Bone marrow (tissue), 2 donors: ENCODE measurements around the gene SCNN1A.
A peak's percentile ranks its signal among the peaks of the same experiment; 100 is the strongest.

Experiments used
- DNase-seq, 2 donors: peaks; one replicate each; lab custom pipeline; 2025; lab: John Stamatoyannopoulos, UW

SCNN1A gene

DNA sequence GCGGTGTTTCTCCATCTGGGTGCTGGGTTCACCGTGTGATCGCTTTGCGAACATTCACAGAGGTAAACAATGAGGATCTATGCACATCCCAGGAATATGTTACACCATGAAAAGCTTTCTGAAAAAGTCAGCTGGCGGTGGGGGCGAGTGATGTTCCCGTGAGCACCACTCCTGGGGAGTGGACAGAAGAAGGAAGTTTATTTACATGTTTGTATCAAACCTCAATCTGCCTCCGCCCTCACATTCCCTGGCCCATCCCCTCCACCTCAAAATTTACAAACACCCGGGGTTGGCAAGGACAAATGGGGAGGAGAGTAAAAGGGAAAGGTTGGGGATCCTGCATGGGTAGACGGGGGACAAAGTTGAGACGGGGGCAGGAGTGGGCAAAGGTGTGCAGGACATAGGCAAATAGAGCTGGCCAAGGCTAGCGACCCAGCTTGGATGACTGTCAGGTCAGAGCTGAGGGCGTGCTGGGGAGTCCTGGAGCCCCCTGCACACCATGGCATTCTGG is 40.4 kb downstream of the SCNN1A start:
- no peak for DNase-seq

DNA sequence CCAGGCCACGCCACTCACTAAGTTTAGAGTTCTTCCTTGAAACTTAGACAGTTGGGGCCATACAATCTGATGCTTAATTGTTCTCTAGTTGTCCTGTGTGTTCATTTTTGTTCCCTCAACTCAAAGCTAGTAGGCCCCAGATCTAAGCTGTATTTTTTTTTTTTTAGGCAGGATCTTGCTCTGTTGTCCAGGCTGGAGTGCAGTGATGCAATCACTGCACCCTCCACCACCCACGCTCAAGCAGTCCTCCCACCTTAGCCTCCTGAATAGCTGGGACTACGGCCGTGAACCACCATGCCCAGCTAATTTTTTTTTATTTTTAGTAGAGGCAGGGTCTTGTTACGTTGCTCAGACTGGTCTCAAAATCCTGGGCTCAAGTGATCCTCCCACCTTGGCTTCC is 41.0 kb downstream of the SCNN1A start:
- DNase-seq: no peak

DNA sequence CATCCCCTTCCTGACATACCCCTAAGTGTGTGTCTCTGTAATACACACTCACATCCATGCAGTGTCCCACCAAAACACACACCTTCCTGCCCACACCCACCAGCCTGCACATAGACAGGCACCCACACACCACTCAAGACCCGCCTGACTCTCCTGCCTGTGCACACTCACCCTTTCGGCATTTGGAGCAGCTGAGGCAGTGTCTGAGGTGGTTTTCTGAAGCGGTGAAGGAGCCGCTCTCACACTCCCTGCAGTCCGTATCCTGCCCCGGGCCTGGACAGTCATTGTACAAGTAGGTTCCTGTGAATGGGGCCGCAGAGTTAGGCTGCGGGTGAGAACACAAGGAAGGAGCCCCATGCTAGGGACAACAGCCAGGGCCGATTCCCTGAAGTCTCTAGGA is 41.8 kb downstream of the SCNN1A start:
- DNase-seq: no peak

DNA sequence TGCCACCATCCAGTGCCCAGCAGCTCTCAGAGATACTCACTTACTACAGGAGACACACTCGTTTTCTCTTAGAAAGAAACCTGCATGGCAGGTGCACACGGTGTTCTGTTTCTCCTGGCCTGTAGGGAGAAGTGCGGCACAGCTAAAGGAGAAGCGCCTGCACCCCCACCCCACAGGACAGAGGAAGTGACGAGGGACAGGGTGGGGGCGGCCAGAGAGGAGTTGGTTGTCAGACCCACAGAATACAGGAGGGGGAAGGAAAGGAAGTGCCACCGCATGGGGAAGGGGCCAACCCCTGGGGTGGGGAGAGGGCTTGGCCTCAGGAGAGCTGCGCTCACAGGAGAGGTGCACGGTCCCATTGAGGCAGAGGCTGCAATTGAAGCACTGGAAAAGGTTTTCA is 42.3 kb downstream of the SCNN1A start:
- DNase-seq: no peak

DNA sequence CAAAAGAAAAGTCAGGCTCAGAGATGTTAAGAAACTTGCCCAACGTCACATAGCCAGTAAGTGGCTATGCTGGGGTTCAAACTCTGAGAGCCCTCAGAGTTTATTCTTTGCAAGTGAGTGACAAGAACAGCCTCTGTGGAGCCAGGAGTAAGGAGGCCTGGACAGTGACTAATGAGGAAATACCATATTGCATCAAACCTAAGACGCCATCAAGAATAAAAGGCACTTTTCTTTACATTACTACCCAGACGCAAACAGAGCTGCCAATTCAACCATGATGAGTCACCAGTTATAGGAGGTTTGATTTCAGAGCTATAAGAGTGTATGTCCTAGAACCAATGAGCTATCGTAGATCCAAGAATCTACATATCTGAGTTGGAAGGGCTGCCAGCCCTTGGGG is 42.9 kb downstream of the SCNN1A start:
- DNase-seq: no peak

DNA sequence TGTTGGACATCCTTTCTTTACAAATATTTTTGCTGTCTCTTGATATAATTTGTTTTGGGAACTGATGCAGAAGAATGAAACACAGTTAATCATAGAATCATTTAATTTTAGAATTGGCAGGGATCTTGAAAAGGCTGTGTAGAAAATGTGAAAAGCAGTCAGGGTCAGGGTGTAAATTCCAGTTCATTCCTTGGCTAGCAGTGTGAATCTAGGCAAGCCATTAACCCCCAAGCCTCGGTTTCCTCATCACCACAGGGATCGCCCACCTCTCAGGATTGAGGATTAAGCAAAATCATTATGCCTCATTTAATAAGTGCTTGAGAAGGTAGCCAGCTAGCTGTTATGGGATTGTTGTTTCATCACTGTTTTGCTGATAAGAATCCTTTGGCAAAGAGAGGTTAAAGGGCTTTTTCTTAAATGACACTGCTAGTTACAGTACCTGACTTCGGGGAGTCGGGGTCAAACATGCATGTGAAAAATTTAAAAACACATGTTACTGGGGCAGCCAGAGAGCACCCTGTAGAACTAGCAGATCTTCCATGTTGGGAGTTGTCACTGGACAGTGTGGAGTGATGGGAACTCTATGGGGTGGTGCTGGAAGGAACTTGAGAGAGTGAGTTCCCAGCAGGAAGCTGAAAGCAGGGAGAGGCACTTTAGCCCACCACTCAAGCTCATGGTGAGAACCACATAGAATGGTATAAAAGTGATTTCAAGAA is 44.2 kb downstream of the SCNN1A start:
- DNase-seq: no peak

DNA sequence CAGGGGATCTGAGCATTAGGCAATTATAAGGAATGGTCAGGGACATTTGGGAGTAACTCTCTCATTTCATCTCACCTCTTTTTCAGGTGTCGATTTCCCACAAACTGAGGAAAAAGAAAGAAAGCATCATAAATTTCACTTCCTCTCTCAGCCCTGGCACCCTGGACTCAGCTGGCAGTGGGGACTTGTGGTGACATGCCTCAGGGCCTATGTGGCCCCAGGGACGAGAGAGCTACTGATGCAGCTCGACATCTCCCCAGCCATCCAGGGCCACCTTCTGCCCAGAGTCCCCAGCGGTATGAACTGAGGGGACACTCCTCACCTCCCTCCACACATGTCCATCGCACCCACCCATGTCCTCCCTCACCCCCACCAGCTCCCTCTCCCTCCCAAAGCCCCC is 45.2 kb downstream of the SCNN1A start:
- DNase-seq: no peak

DNA sequence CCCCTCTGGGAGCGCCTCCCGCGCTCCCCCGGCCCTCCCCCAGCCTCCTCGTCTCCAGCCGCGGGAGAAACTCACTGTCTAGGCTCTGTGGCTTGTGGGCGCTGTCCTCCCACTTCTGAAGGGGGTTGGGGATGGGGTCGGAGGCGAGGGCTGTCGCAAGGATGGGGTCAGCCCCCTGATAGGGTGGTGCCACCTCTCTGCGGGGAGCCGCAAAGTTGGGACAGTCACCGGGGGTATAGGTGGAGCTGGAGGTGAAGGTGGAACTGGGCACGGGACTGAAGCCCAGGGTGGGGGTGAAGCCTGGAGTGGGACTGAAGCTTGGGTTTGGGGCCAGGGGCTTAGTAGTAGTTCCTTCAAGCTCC is 45.7 kb downstream of the SCNN1A start:
- DNase-seq: no peak

DNA sequence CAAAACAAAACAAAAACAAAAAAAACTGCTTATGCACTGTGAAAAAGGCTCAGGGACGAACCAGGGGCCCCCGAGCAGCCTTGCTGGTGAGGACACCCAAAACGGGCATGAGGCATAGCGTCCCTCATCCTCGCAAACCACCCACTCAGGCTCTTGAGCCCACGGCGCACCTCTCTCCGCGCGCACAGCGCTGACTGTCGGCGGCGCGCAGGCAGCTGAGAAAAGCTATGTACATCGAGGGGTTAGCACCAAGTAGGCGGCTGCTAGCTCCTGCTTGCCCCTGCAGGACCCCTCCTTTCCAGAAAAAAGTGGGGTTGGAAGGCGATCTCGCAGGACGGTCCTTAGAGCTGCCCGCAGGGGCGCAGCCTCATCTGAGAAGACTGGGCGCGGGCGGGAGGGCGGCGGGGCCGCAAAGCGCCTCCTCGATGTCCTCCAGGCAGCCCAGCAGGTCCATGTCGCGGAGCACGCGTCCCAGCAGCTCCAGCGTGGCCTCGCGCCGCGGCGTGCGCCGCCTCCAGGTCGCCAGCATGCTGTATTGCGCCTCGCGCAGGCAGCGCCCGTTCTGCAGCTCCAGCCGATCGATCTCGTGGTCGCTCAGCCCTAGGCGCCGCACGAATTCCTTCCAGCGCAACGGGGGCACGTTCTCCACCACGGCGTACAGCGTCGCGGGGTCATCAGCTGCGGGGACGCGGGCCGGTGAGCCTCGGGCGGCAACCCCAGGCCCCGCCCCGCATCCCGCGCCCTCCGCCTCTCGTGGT is 46.2 kb downstream of the SCNN1A start:
- no peak for DNase-seq

DNA sequence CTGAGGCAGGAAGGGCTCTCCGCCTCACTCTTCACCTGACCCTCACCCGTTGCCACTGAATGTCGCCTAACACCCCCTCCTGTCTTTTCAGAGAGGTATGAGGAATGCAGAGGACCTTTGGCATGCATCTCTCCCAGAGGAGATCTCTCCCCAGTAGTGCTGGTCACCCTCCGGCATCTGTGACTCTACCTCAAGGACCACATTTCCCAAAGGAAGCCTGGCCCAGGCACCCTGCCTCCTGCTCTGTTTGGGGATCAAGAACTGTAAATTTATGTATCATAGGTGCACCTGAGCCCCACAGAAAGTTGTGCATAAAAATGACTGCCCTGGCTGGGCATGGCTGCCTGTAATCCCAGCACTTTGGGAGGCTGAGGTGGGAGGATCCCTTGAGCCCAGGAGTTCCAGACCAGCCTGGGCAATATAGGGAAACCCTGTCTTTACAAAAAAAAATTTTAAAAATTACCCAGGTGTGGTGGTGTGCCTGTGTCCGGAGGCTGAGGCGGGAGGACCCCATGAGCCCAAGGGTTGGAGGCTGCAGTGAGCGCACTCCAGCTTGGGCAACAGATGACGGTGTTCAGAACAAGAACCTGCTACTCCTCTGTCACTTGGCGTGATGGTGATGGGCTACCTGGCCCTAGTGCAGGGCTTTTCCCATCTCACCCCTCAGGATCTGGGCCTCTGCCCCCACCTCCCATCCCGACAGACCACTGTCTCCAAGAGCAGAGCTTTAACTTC is 47.2 kb downstream of the SCNN1A start:
- DNase-seq: no peak

DNA sequence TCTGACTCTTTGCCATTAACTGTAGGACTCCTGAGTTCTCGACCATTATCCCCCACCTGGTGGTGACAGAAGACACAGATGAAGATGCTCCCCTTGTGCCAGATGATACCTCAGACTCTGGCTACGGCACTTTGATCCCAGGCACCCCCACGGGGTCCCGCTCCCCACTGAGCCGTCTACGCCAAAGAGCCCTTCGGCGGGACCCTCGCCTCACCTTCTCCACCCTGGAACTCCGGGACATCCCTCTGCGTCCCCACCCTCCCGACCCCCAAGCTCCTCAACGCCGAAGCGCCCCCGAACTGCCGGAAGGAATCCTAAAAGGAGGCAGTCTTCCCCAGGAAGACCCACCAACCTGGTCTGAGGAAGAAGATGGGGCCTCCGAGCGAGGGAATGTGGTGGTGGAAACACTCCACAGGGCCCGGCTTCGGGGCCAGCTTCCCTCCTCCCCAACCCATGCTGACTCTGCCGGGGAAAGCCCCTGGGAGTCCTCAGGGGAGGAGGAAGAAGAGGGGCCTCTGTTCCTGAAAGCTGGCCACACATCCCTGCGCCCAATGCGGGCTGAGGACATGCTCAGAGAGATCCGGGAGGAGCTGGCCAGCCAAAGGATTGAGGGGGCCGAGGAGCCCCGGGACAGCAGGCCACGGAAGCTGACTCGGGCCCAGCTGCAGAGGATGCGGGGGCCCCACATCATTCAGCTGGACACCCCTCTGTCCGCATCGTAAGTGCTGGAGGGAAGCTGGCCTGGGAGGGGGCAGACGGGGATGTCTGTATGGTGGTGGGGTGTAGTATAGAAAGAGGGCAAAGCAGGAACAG is 47.9 kb downstream of the SCNN1A start:
- DNase-seq: no peak

DNA sequence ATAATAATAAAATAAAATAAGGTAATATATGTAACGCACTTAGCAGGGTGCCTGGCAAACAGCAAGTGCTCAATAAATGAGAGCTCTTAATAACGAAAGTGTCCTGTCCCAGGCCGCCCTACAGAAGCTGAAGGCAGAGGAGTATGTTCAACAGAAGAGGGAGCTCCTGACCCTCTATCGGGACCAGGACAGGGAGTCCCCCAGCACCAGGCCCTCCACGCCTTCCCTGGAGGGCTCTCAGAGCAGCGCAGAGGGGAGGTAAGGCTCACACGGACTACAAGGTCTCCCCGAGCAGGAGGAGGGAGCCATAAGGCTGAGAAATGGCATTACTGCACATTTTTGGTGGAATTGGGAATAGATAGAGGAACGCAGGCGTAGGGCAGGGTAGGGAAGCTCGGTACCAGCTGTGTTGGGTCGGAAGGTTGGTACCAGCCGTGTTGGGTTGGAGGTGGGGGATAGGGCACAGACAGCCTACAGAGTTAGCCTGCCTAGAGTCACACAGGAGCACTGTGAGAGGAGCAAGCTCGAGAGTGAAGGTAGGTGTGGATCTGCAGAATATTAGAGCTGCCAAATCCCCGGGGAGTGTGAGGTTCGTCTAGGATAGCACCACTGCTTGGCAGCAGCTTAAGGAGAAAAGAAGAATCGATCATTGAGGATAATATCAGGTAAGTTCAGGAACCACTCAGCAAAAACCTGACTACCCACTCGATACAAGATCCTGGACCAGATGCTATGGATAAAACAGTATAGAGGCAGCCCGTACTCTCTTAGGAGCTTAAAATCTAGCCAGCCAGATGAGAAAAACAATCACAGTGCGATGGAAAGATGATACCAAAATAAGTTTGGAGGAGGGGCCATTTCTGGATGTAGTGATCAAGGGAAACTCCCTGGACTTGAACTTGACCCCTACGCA is 48.8 kb downstream of the SCNN1A start:
- DNase-seq: no peak

DNA sequence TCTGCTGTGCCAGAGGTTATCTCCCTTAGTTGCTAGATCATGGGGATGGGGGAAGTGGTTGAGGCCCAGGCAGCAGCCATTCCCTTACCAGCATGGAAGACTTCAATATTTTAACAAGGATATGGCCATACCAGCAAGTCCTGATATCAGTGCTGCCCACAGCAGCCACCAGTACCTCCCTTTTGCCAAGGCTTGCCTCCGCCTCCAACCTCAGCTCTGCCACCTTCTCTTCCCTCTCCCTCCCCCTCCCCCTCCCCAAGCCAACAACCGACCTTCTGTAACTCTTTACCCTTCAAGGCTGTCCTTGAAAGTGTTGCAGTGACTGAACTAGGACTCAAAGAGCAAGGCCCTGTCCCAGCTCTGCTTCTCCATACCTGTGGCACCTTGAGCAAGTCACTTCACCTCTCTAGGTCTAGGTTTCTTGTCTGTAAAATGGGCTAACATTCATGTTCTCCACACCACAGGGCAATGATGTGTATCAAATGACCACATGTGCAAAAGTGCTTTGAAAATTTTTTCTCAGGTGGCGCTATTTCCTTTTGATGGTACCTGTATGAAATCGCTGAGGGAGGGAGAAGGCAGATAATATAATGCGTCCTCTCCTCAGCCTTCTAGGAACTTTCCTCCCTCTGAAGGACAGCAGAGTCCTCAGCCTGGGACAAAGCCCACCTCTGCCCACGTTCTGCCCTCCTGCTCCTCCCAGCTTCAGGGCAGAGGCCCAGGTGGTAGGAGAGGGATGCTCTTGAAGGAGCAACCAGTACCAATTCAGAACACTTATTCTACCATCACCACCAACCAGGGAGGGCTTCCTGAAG is 50.2 kb downstream of the SCNN1A start:
- DNase-seq: no peak

DNA sequence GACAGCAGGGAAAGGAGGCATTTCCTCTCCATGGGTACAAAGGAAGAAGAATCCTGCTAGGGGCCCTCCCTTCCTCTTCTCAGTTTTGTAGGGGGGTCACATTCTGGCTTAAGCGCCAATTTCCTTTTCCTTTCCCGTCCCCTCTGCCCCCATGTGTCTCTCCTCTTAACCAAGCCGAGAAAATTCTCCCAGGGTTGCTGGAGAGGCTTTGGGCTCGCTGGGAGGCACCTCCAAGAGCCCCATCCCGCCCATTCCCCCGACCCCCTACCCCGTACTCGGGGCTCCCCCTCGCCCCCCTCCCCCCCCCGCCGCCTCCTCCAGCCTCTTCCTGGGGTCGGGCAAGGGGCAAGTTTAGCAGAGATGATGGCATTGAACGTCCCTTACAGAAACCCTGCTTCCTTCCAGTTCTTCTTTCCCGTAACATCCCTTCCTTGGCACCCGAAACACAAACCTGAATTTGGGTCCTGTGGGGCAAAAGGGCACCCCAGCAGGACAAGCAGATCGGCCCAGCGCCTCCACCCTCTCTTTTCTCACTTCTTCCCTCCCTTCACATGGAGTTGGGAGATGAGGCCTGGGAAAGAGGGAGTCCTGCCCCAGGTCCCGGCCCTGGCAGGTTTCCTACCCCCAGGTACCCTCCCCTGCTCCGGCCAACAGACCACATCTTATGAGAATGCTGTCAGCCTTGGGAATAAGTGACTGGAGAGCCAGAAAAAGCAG is 51.2 kb downstream of the SCNN1A start:
- DNase-seq: no peak

DNA sequence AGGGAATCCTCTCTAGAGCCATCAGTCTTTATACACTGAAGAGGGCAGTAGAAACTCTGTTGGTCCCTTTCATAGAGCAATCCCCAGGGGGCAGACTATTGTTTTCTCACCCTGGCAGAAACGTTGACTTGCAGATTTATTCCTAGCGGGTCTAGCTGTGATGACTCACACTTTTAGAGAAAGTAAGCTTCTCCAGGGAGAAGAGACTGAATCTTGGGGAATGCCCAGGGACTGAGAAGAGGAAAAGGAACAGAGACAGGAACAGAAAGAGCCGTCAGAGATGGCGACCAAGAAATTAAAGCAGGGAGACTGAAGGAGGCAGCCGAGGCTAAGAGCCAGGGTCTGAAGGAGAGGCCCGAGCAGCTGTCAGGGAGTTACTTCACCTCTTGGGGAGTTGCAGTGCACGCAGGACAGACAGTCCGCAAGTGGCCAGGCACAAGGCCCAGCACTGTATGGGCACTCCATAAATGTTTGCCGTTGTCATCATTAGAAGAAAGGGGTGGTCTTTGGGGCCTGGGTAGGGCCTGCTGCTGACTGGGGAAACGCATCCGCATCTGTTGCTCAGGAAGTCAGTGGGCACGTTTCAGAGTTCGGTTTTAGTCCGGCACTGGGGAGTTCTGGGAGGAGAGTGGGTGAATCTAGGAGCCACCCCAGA is 51.9 kb downstream of the SCNN1A start:
- DNase-seq: peak; percentile 56 to 84

DNA sequence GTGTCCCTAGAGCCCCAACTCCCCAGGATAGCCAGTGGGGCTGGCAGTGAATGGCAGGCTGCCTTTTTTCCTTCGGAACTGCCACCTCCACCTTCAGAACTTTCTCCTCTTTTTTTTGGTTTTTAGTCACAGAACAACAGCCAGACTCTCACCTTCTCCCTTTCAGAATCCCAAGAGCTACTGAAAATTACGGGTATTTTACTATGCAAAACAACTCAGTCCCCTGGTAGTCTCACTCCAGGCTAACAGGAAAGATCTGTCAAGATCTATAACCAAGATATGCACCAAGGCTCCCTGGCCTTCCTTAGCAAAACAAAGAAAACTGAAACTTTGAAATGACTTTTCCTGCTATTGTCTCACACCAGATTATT is 52.4 kb downstream of the SCNN1A start:
- no peak for DNase-seq

DNA sequence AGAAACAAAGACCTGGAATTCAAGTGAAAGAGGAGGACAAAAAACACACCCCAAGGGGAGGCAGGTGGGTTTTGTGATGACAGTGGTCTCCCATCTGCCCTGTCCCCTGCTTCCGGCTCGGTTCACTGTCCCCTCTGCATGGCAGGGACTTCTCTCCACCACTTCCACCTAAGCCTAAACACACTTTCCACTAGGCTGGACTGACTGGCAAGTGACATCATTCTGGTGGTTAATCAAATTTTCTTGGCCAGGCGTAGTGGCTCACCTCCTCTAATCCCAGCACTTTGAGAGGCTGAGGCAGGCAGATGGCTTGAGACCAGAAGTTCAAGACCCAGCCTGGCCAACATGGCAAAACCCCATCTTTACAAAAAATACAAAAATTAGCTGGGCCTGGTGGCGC is 53.0 kb downstream of the SCNN1A start:
- DNase-seq: no peak

DNA sequence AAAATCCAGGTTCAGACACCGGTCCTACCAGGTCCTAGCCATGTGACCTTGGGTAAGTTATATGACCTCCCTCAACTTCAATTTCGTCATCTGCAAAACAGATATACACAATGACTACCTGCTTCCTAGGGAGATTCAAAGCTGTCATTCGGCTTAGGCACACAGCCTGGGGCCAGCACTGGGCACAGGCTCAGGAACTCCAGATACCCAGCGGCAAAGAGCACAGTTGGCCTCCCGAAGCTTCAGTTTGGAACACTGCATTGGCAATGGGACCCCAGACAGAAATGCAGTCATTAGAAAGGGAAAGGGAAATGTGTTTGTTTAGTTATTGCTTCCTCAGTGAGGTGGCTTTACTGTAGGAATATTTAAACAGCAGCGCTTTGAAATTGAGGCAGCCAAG is 53.5 kb downstream of the SCNN1A start:
- DNase-seq: no peak

DNA sequence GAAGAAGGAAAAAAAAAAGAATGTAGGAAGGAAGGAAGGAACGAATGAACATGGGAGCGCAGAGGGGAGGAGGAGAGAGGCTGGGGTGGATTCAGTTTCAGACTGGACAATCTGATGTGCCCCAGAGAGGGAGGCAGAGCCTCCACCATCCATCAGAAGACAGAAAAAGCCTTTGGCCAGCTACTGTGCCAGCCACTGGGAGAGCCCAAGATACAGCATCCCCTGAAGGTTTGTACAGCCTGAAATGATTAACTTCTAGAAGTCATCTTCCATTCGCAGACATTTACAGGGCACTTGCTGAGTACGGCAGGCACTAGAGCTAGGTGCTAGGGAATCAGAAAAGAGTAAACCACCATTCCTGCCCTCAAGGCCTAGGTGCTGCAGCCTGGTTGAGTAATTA is 55.9 kb downstream of the SCNN1A start:
- no peak for DNase-seq
